IPS-NIHi11 (cell line): Measurements from ENCODE around the gene RAPGEF5.

Source experiments
- DNase-seq: peaks from one replicate; pipeline ENCODE4 v3.0.0; 2012; ENCODE audit warnings: mixed read lengths, low spot score

RAPGEF5 gene

DNA sequence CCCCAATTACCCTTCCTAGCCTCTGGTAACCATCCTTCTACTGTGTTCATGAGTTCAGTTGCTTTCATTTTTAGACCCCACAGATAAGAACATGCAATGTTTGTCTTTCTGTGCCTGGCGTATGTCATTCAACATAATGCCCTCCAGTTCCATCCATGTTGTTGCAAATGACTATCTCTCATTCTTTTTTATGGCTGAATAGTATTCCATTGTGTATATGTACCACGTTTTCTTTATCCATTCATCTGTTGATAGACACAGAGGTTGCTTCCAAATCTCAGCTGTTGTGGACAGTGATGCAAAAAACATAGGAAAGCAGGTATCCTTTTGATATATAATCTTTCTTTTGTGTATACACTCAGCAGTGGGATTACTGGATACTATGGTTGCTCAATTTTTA is 51.2 kb downstream of the RAPGEF5 start:
- DNase-seq, result no peak

DNA sequence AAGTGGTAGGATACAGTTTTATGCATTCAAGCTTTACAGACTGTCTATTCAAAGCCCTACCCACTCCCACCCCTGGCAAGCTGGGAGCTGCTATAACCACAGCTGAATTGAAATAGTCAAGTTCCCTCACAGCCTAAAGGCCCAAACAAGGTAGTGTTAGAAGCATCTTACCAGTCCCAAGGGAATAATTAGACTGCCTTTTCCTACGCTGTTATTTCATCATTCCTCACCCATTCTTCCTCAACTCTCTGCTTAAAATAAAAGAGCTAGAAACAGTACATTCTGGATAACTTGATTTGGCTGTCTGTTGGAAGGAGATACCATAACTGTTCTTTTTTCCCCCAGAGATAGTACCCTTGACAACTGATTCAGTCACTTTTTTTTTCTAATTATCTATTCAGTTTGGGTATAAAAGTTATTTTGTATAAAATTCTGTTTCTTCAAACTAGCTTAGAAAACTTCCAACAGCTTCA is 54.0 kb downstream of the RAPGEF5 start:
- no peak for DNase-seq

DNA sequence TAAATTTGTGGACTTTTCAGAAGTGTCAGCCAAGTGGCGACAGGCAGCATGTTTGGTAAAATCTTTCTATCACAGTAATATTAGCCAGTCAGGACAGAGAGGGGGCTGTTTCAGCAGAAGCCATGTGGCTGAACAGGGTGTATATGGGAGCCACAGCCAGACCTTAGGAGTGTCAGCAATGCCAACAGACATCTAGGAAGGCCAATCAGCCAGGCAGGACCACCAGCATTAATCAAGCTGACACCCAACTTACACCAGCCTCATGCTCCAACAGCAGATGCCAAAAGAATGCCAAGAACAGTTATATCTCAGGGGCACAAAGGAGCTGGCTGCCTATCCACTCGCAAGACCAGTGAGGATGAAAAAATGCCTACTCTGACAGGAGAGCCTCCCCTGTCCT is 54.8 kb downstream of the RAPGEF5 start:
- DNase-seq, result no peak

DNA sequence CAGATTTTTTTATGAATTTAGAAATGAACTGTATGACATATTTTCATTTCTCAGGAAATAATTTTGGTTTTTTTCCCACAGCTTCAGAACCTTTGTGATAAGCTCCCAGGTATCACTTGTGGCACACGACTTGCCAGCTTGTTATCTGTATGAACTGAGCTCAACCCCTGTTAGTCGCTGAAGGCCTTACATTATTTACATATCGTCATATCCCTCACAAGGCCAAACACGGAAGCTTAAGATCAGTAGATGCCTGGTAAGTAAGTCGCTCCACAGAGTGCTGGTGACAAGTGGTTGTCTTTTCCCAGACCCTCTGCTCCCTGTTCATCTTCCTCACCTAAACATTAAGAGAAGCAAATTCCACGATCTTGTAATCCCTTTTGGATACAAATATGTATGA is 55.2 kb downstream of the RAPGEF5 start:
- DNase-seq, result no peak

DNA sequence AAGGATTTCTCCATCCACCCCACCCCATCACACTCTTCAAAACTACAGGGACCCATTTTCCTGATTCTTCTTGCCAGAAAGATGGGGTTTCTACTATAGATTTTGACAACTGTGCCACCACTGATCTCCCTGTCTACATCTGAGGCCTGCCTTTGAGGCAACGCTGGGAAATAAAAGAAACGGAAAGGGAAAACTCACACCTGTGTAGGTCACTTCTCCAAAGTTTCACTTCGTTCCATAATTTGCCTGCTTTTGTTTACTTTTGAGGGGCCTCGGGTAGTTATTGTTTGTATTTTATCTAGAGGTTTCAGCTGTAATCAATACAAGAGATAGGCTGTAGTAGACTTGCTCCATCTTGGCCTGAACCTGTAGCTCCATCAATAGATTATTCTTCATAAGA is 56.1 kb downstream of the RAPGEF5 start:
- DNase-seq, result no peak

DNA sequence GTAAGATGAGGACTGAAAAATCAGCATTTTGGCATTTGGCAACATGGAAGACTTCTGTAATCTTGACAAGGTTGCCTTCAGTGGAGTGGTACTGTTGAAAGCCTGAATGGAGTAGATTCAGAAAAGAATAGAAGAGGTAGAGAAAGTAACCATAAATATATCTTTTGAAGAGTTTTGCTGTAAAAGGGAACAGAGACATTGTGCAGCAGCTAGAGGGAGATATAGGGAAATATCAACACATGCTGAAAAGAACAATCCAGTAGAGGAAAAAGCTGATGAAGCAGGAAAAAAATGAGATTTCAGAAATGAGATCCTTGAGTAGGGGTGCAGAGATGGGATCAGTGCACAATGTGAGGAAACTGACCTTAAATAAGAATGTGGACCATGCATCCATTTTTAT is 60.0 kb downstream of the RAPGEF5 start:
- DNase-seq, result no peak

DNA sequence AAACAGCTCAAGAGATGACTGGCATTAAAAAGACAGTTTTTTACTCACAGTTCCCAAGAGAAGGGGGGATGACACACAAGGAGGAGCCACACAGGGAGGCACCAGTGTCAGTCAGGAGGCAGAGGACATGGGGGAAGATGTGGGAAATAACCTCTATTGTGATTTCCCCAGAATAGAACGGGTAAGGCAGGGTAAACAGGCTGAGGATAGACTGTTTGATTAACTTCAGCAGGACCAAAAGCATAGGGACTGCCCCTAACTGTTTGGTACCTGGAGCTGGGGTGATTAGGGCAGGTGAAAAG is 60.7 kb downstream of the RAPGEF5 start:
- DNase-seq, result no peak

DNA sequence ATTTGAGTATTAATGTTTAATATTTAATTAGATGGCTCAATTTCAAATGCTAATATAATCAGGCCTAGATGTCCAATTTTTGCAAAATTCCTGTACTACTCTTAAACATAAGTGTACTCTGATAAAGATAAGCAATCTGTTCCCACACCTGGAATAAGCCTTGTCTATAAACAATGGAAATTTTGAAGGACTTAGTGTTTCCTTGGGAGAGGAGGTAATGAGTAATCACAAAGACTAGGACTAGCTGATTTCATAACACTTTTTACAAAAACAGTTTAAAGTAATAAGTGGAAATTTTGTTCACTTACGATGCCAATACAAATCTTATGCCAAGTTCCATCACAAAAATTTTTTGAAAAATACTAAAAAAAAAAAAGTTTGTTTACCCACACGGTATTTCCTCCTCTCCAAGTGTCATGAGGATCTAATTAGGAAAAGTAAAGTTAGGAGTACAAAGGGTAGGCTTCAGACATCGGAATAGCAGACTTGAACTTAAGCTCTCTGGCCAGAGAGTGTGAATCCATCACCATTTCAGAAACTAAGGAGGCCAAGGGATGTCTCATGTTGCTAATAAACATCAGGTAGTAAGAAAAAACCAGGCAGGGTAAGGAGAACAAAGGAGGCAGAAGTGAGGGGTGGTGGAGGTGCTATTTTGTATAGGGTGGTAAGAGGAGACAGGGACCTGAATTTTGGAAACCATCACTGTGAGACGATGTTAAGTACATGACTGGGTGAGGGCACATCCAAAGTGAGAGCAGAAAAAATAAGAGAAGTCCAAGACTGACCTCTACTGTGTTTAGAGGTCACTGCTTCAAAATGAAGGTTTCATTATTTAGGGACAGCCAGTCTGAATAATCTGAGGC is 61.3 kb downstream of the RAPGEF5 start:
- no peak for DNase-seq

DNA sequence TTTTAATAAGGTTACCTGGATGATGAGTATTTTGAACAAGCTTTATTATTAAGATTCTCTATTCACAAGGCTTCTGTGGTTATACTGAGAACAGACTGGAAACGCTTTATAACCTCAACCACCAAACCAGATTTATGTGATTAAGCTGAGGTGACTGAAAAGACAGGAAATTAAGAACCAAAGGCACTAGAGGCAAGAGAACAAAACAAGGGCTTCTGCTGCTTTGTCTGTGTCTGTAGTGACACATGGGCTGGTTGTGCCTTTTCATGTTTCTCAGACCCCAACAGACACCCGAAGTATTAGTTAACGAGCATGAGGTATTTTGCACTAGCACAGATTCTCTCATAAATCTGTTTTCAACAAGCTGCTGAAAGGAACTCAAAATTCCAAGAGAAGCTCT is 64.4 kb downstream of the RAPGEF5 start:
- no peak for DNase-seq

DNA sequence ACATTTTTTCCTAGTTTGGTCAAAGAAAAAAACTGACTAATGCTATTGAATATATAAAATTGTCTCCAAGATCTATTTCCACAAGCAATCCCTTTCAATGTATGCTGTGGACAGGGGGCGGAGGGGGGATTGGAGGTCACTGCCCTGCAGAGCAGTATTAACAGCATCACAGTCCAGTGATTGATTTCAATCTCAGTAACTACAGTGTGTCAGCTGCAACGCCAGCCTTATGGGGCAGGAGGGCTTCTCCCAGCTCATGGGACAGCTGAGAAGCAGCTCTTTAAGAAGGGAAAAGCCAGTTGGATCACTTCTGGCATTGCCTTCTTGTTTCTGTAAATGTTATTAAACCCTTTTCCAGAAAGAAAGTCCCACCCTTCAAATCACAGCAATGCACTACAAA is 65.0 kb downstream of the RAPGEF5 start:
- DNase-seq, result no peak

DNA sequence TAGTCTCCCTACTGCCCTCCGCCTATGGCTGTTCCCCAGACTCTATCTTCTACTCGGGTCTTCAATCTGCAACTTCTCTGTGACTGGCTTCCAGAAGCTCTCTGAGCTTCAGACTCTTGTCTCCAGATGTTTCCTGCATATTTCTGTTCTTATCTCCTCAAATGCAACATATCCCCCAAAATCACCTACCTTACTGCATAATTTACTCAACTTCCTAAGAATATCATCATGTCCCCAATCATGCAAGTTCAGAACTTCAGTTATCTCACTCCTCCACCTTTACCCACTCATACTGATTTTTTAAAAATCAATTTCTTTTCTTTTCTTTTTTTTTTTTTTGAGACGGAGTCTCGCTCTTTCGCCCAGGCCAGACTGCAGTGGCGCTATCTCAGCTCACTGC is 68.8 kb downstream of the RAPGEF5 start:
- no peak for DNase-seq

DNA sequence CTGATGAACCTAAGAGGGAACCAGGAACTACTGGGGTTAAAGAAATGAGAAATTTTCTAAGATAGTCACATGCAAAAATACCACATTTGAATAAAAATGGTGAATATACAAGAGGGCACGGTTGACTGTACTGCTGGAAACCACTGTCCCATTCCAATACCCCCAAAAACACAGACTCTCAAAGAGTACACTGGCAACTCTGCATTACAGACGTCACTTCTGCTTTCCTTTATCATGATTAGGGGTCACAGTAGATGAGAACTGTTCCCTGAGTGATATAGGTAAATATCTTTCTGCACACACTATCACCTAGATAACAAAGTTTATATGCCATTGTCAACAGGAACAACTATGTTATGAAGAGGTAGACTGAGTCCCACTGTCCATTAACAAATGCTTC is 69.5 kb downstream of the RAPGEF5 start:
- no peak for DNase-seq

DNA sequence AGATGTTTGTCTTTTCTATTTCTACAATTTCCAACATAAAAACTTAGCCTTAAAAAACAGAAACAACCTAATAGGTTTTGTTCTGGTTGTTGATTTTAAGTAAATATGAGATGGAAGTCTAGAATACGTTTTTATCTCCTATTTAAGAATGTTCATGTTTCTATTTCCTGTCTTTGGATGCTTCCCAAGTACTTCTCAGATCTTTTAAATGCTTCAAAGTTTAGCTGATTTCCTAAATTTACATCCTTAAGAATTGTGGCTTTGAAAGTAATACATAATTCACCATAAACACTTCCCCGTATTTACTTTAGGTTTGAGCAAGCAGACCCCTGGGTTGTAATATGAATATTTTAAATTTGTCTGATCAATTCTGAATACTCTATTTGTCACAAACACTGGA is 70.5 kb downstream of the RAPGEF5 start:
- DNase-seq, result no peak

DNA sequence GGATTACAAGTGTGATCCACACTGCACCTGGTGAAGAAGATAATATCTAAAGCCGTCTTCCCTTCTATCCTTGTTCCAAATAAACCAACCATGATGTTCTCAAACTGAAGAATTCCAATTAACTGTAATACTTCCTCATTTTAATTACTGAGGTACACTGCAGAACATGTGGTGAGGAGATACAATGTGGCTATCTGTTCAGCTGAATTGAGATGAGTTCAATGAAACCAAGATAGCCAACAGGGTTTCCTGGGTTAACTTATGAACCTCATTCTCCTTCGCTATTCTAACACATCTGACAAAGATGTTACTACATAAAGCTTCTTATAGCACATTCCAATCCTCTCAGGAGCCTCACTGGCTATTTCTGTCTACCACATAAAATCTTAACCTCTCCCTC is 75.5 kb downstream of the RAPGEF5 start:
- no peak for DNase-seq

DNA sequence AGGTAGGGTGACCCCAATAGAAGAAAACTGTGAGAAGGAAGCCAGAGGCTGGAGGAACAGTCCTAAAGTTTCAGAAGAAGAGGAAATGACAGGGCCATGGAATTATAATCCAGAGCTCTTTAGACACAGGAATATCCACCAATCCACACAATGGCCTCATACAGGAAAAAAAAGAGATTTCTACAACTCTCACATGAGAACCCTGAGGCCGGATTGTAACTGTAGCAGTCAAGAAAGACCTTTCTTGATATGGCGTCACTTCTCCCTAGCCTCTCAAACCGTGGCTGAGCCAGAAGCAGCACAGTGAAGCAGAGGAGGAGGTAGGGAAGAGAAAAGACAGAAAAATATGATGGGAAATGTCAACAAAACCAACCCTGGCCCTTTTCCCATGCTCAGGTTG is 76.9 kb downstream of the RAPGEF5 start:
- no peak for DNase-seq

DNA sequence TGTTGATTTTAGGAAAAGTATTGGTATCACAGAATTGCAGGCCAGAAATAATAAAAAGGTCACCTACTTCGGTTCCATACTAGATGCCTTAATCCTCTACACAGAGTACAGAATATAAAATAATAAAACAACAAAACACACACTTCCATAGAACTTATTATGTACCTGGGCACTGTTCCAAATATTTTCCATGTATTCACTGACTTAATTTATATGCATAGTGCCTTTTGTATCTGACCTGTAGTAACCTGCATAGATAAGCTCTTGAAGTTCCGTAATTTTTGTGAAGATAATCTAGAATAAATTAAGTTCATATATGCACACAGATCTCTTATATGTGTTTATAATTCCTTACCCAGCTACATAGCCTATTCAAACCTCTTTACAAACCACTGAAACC is 78.3 kb downstream of the RAPGEF5 start:
- no peak for DNase-seq

DNA sequence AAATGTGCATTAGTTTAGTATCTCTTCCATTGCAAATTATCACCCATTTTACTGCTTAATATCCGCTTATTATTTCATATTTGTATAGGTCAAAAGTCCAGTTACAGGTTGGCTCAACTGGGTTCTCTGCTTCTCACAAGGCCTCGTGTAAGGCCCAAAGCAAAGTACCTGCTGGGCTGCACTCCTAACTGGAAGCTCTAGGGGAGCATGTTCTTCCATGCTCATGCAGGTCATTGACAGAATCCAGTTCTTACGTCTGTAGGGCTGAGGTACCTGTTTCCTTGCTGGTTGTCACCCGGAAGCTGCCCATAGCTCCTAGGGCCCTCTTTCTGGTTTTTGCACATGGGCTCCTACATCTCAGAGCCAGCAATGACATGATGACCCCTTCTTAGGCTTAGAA is 79.6 kb downstream of the RAPGEF5 start:
- DNase-seq, result no peak

DNA sequence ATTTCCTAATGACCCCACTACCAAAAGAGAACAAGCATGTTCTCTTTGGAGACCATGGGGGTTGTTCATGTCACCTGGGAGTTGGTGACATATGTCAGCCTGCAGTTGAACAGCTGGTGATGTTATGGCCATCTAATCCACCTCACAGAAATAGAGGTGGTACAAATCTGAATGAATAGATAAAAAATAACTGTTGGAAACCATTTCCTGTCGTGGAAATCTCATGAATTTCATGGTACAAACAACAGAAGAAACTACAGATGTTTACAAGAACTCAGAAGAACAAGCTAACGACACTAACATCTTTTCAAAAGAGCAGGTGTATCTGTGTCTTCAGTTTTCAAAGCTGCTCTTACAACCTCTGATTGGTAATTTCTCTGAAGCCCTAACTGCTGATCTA is 81.3 kb downstream of the RAPGEF5 start:
- no peak for DNase-seq

DNA sequence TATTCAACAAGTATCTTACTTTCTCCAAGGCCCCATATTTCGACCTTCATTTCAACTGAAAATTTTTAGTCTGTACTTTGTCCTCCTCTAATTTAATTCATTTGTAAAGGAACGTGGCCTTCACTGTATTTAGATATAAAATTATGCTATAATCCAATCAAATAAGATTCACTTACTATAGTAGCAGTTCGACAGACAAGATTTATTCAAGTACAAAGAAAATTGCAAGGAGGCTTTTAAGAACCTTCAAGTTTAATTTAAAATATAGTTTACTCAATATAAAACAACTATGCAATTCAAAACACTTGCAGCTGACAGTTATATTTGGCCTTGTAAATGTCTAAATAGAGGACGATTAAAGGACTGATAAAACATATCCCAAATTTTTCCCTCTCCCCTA is 85.6 kb downstream of the RAPGEF5 start:
- DNase-seq, result no peak

DNA sequence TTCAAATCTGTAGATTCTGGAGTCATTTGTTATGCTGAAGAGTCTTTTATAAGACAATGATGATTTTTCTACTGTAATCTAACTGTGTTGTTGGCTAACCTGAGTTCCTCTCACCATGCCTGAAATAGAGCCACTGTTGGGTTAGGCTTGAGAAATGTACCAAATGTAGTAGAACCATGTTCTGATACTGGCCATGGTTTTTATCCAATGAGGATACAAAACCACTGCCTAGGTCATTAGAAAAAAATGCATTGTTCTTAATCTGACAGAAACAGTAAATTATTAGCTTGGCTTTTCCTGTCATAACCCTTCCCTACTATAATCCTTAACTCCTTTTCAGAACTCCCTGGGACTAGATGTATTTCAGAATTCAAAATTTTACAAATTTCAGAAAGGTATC is 86.6 kb downstream of the RAPGEF5 start:
- no peak for DNase-seq

DNA sequence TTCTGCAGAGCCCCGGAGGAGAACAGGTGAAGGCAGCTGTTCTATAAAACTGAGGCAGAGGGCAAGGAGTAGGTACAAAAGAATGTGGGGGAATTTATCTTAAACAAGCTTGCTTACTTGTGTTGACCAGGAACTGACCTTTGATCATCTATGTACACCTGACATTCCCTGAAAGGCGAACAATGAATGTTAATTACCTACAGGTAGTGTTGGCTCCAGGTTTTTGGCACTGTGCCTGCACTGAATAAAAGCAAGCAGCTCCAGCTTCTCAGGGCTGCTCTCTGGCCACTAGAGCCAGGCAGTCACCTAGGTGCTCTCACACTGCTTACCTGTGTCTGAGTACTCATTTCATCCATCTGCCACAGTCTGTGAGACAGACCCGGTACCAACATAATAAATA is 87.0 kb downstream of the RAPGEF5 start:
- no peak for DNase-seq

DNA sequence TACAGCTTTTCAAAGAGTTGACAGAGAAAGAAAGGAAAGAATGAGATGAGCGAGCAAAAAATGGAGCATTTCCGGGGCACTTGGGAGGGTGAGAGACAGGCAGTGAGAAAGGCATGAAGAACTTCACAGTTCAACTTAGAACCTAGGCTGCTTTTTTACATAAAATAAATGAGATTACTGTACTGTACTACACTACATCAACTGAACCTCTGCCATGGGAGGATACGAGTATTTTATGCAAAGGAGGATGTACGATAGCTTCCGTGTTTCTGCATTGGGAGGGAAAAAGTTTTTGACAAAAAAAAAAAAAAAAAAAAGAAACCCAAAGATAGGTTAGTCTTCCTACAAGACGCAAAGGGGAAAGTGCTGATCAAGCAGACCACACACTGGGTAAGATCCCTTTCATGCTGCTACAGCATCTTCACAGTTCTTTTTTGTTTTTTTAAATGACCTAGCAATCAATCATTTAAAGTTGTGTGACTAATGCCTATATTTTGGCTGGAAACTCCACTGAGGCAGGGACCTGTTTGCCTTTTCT is 88.0 kb downstream of the RAPGEF5 start:
- DNase-seq, result no peak

DNA sequence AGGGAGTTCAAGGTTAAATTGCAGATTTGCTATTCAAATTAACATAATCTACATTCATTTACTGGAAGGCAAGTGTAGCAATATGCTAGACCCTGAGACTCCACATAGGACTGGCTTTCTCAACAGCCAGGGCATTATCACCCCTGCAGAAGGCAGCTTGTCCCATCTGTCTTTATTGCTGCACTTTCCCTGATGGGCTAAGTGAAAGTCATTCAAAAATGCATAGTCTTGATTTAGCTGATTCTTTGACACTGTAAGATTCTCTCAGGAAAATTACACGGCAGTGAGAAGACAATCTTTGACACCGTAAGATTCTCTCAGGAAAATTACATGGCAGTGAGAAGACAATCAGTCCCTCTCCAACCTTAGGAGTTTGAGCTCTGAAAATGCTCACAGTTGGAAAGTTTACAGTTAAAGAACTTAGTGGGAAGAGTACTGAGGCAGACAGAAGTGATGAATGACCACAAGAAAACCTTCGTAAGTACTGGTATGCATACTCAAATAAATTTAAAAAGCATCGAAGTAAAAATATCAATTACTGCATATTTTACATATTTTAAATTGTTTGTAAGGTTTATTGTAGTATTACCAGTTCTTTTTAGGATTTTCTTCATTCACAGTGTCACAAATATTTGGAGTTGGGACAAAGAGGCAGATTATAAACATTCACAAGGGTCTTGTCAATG is 88.9 kb downstream of the RAPGEF5 start:
- no peak for DNase-seq

DNA sequence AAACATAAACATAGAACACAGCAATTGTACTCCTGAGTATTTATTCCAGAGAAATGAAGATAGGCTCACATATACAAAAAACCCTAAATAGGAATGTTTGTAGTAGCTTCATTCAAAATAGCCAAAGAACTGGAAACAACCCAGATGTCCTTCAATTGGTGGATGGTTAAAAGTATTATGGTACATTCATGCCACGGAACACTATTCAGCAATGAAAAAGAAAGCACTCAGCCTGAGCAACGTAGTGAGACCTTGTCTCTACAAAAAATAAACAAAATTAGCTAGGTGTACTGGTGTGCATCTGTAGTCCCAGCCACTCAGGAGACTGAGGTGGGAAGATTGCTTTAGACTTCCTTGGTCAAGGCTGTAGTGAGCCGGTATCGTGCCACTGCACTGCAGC is 94.4 kb downstream of the RAPGEF5 start:
- DNase-seq, result no peak
